C4-2B (cell line): Measurements from ENCODE around the gene FAM72D.
"Not testable (repeated sequence)": the region's sequence is repeated elsewhere in the genome, so short reads cannot be mapped to it uniquely, and the experiment has no call there.

Experiments
- CTCF ChIP-seq: fragments of 450-650 bp; conservative IDR thresholded peaks from 2 replicates; pipeline ENCODE4 v1.5.1; 2017; ENCODE audit warnings: mild to moderate bottlenecking
- ZFX ChIP-seq: fragments of 450-650 bp; IDR thresholded peaks from 2 replicates; pipeline ENCODE4 v1.6.1; 2017

GRCh38 chr1:145128697-145129469, 33.1 kb downstream of the FAM72D start:
- TF ChIP-seq ZFX, CTCF: not testable (repeated sequence)
